Measurements from ENCODE around the gene RGPD8. TPM values are rescaled to one million over a fixed set of nuclear protein-coding genes. Genes with fewer than 3 reads are reported as not detected.
"Not testable (repeated sequence)": the region's sequence is repeated elsewhere in the genome, so short reads cannot be mapped to it uniquely, and the experiment has no call there.

RGPD8 gene
- total RNA-seq, 1 experiment from 2014 or later = 8.3 TPM

- TF ChIP-seq ZNF281 (CRISPR knock-in tag; IDR thresholded peaks at IDR 0.05) (no peak), FOXP4 (CRISPR knock-in tag; IDR thresholded peaks at IDR 0.05) (no peak), E2F5 (CRISPR knock-in tag; IDR thresholded peaks at IDR 0.05) (no peak), ERG (CRISPR knock-in tag; IDR thresholded peaks at IDR 0.05) (no peak), FOXJ3 (CRISPR knock-in tag; IDR thresholded peaks at IDR 0.05; ENCODE audit: borderline replicate concordance) (no peak), E2F4 (CRISPR knock-in tag; IDR thresholded peaks at IDR 0.05; ENCODE audit: borderline replicate concordance, low read depth) (no peak)
Measured at GRCh38 chr2:112449854-112450253, 16.4 kb upstream of the RGPD8 start (continued).

- H3K27me3 Mint-ChIP-seq (ENCODE audit: low read depth); DNase-seq (ENCODE audit: low spot score); H3K4me1 Mint-ChIP-seq; H3K36me3 Mint-ChIP-seq; H3K9me3 Mint-ChIP-seq; ATAC-seq; H3K27ac Mint-ChIP-seq; POLR2A ChIA-PET; CTCF ChIA-PET; H3K4me3 Mint-ChIP-seq: not testable (repeated sequence)
Measured at GRCh38 chr2:112444256-112444655, 10.8 kb upstream of the RGPD8 start.

GRCh38 chr2:112438603-112439261 is 5.3 kb upstream of the RGPD8 start:
- H3K4me3 Mint-ChIP-seq; POLR2A ChIA-PET; CTCF ChIA-PET; H3K36me3 Mint-ChIP-seq; H3K27ac Mint-ChIP-seq; H3K27me3 Mint-ChIP-seq (ENCODE audit: low read depth); ATAC-seq; H3K4me1 Mint-ChIP-seq; DNase-seq (ENCODE audit: low spot score); H3K9me3 Mint-ChIP-seq: not testable (repeated sequence)

GRCh38 chr2:112437405-112437831 is 4.0 kb upstream of the RGPD8 start:
- POLR2A ChIA-PET = interaction anchor here (0.6 kb wide), 1 partner anchor 140 kb away, joined by 6 read pairs; no protein-coding TSS in a partner anchor
- H3K4me1 Mint-ChIP-seq; H3K4me3 Mint-ChIP-seq; H3K36me3 Mint-ChIP-seq; DNase-seq (ENCODE audit: low spot score); ATAC-seq; CTCF ChIA-PET; H3K27ac Mint-ChIP-seq; H3K9me3 Mint-ChIP-seq; H3K27me3 Mint-ChIP-seq (ENCODE audit: low read depth): not testable (repeated sequence)

- ATAC-seq; H3K27ac Mint-ChIP-seq; CTCF ChIA-PET; H3K4me1 Mint-ChIP-seq; H3K9me3 Mint-ChIP-seq; H3K27me3 Mint-ChIP-seq (ENCODE audit: low read depth); H3K36me3 Mint-ChIP-seq; H3K4me3 Mint-ChIP-seq; DNase-seq (ENCODE audit: low spot score); POLR2A ChIA-PET: not testable (repeated sequence)
Measured at GRCh38 chr2:112436993-112437392, 3.5 kb upstream of the RGPD8 start.

- CTCF ChIA-PET; POLR2A ChIA-PET; H3K4me1 Mint-ChIP-seq; H3K4me3 Mint-ChIP-seq; H3K9me3 Mint-ChIP-seq; DNase-seq (ENCODE audit: low spot score); H3K27ac Mint-ChIP-seq; H3K36me3 Mint-ChIP-seq; ATAC-seq: not testable (repeated sequence)
- H3K27me3 Mint-ChIP-seq (ENCODE audit: low read depth) = peaks cover 10% of the 10 kb centered on the region
Measured at GRCh38 chr2:112435716-112436431, 2.4 kb upstream of the RGPD8 start.

GRCh38 chr2:112434890-112435715 is 1.7 kb upstream of the RGPD8 start:
- H3K27ac Mint-ChIP-seq, H3K36me3 Mint-ChIP-seq, H3K4me3 Mint-ChIP-seq, H3K9me3 Mint-ChIP-seq, POLR2A ChIA-PET, H3K4me1 Mint-ChIP-seq, ATAC-seq: not testable (repeated sequence)
- CTCF ChIA-PET = interaction anchor here (1.7 kb wide), 1 partner anchor 313 kb away, joined by 15 read pairs; no protein-coding TSS in a partner anchor
- DNase-seq (ENCODE audit: low spot score) = peak; percentile 20
- peaks cover 10% of the 10 kb centered on the region for H3K27me3 Mint-ChIP-seq (ENCODE audit: low read depth)

Measured in WTC11 (cell line).